ENCODE data around the gene ABTB1. TPM values are rescaled to one million over a fixed set of nuclear protein-coding genes. Genes with fewer than 3 reads are reported as not detected.
A peak's percentile ranks its signal among the peaks of the same experiment; 100 is the strongest.

ABTB1 gene
- total and polyA plus RNA-seq, 12 donors: 2.8 to 96.0 (median 32.2) TPM

DNA sequence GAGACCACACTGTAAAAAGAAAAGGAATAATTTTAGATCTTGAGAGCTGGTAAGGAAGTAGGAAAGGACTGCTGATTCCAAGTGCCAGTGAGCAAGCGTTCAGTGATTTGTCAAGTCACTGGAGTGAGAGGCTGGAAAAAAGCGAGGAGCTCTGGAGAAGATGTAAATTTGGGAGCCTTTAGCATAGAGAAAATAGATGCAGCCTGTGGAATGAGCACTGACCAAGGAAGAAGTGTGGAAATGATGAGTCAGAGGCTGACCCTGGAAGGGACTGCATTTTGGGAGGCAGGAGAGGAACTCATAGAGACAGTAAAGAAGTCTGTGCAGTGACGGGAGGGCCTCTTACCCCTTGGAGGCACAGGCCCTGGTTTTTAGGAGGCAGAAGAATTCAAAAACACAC is 17.1 kb upstream of the ABTB1 start:
- intact Hi-C loops (cut with DNase I): loop anchor here in 1 of 2 donors (10.0 kb wide), 1 partner anchor 309 kb away; no protein-coding TSS in a partner anchor
- no peaks in the 10 kb centered on the region for H3K9me3 ChIP-seq (replicated peaks in 1 of 3)
- peak overlapping the region in 3 of 5 donors; percentile 33 to 68 (median 38) for H3K27ac ChIP-seq
- TF ChIP-seq, protein P1, sequence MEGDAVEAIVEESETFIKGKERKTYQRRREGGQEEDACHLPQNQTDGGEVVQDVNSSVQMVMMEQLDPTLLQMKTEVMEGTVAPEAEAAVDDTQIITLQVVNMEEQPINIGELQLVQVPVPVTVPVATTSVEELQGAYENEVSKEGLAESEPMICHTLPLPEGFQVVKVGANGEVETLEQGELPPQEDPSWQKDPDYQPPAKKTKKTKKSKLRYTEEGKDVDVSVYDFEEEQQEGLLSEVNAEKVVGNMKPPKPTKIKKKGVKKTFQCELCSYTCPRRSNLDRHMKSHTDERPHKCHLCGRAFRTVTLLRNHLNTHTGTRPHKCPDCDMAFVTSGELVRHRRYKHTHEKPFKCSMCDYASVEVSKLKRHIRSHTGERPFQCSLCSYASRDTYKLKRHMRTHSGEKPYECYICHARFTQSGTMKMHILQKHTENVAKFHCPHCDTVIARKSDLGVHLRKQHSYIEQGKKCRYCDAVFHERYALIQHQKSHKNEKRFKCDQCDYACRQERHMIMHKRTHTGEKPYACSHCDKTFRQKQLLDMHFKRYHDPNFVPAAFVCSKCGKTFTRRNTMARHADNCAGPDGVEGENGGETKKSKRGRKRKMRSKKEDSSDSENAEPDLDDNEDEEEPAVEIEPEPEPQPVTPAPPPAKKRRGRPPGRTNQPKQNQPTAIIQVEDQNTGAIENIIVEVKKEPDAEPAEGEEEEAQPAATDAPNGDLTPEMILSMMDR (IDR thresholded peaks at IDR 0.05): no peak
- TF ChIP-seq POLR2A (IDR thresholded peaks at IDR 0.05): no peak
- peaks cover 0 to 22% of the 10 kb centered on the region in 2 donors for H3K4me1 ChIP-seq (replicated peaks in 1 of 2)
- WGBS, 4 donors: 28 to 44% (median 36%) methylated on average over 3 of the region's 3 CpGs
- DNase-seq: peak in 4 of 7 donors; percentile 30 to 66 (median 46)
- no peaks in the 10 kb centered on the region for H3K27me3 ChIP-seq
- no peak overlapping the region for H3K4me3 ChIP-seq
- no peaks in the 10 kb centered on the region for H3K36me3 ChIP-seq (replicated peaks in 1 of 2)

DNA sequence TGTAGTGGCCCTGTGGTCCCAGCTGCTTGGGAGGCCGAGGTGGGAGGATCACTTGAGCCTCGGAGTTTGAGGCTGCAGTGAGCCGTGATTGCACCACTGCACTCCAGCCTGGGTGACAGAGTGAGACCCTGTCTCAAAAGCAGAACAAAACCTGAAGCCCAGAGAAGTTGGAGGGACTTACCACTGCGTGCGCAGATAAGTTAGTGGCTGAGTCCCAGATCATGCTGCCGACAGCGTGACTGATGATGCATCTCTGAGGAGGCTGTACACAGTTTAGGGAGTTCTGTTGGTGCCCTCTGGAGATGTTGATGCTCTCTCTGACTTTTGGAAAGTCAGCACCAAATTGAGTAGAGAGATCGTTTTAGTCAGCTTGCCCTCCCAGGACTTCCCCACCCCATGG is 15.8 kb upstream of the ABTB1 start:
- H3K9me3 ChIP-seq (replicated peaks in 1 of 3): no peaks in the 10 kb centered on the region
- peaks cover 0 to 22% of the 10 kb centered on the region in 2 donors for H3K4me1 ChIP-seq (replicated peaks in 1 of 2)
- H3K27me3 ChIP-seq: no peaks in the 10 kb centered on the region
- WGBS, 4 donors: 93 to 100% (median 95%) methylated on average over 5 to 8 of the region's 8 CpGs
- H3K27ac ChIP-seq: no peak overlapping the region
- intact Hi-C loops (cut with DNase I): loop anchor here in 1 of 2 donors (10.0 kb wide), 1 partner anchor 308 kb away; no protein-coding TSS in a partner anchor
- H3K4me3 ChIP-seq: no peak overlapping the region
- TF ChIP-seq, protein P1 (IDR thresholded peaks at IDR 0.05): no peak
- no peak for TF ChIP-seq POLR2A (IDR thresholded peaks at IDR 0.05)
- DNase-seq: no peak
- no peaks in the 10 kb centered on the region for H3K36me3 ChIP-seq (replicated peaks in 1 of 2)

DNA sequence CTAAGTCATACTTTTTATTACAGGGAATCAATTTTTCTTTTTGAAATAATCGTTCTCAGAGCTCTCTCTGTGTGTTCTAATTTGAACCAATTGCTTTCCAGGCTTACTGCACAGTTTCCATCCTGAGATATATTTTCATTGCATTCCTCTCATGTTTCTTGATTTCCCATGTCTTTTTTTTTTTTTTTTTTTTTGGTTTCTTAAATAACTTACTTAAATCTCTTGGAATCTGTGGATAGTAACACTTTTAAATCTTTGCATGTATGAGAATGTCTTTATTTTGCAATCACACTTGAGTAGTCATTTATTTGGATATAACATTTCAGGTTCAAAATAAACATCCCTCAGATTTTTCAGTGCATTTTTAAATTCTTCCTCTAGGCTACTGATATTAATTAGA is 14.5 kb upstream of the ABTB1 start:
- intact Hi-C loops (cut with DNase I): loop anchor here in 1 of 2 donors (10.0 kb wide), 1 partner anchor 307 kb away; no protein-coding TSS in a partner anchor
- Histone ChIP-seq H3K36me3 (replicated peaks in 1 of 2) (no peaks in the 10 kb centered on the region), H3K27me3 (no peaks in the 10 kb centered on the region), H3K4me1 (replicated peaks in 1 of 2) (peaks cover 0 to 22% of the 10 kb centered on the region in 2 donors), H3K4me3 (no peak overlapping the region), H3K27ac (no peak overlapping the region), H3K9me3 (replicated peaks in 1 of 3) (no peaks in the 10 kb centered on the region)
- DNase-seq: no peak
- 56 to 70% (median 61%) methylated on average over 1 of the region's 1 CpG for WGBS, 4 donors
- TF ChIP-seq POLR2A (IDR thresholded peaks at IDR 0.05): no peak
- TF ChIP-seq, protein P1 (IDR thresholded peaks at IDR 0.05): no peak

DNA sequence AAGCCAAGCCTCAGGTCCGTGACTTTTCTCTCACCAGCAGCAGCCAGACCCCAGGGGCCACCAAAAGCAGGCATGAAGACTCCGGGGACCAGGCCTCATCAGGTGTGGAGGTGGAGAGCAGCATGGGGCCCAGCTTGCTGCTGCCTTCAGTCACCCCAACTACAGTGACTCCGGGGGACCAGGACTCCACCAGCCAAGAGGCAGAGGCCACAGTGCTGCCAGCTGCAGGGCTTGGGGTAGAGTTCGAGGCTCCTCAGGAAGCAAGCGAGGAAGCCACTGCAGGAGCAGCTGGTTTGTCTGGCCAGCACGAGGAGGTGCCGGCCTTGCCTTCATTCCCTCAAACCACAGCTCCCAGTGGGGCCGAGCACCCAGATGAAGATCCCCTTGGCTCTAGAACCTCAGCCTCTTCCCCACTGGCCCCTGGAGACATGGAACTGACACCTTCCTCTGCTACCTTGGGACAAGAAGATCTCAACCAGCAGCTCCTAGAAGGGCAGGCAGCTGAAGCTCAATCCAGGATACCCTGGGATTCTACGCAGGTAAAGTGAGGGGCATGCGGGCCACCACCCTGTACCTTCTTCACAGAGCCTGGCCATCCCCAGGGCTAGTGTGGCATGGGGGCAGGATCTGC is 12.0 kb upstream of the ABTB1 start:
- TF ChIP-seq, protein P1 (IDR thresholded peaks at IDR 0.05): no peak
- H3K27ac ChIP-seq: no peak overlapping the region
- no peaks in the 10 kb centered on the region for H3K27me3 ChIP-seq
- DNase-seq: no peak
- peaks cover 0 to 9% of the 10 kb centered on the region in 2 donors for H3K4me1 ChIP-seq (replicated peaks in 1 of 2)
- H3K36me3 ChIP-seq (replicated peaks in 1 of 2): no peaks in the 10 kb centered on the region
- H3K4me3 ChIP-seq: no peak overlapping the region
- no peaks in the 10 kb centered on the region for H3K9me3 ChIP-seq (replicated peaks in 1 of 3)
- WGBS, 4 donors: 90 to 99% (median 94%) methylated on average over 3 to 10 of the region's 10 CpGs
- intact Hi-C loops (cut with DNase I): no loop called here
